Measurements from ENCODE around the gene STXBP6. TPM values are rescaled to one million over a fixed set of nuclear protein-coding genes. Genes with fewer than 3 reads are reported as not detected.
A peak's percentile ranks its signal among the peaks of the same experiment; 100 is the strongest.

The STXBP6 gene
- total and polyA plus RNA-seq, 2 of the 13 experiments (the other 11 are each of a cell fraction or from before 2014, with no cell fraction given), result 35.3 to 42.8 TPM

DNA sequence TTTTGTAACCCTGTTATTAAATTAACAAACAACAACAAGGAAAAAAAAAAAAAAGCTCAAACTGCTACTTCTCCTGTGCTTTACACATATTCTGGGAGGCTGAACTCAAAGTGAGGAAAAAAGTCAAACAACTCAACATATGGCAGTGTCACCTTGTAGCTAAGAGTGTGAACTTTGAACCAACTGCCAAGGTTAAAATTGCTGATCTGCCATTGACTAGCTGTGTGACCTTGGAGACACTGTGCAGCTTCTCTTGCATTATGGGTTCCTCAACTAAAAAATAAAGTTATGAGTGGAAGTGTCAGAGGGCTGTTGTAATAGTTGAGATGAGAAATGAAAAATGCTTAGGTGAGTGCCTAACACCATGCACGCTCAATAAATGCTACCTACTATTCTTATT is 34.2 kb downstream of the STXBP6 start (continued):
- TF ChIP-seq THAP11 (CRISPR knock-in tag; IDR thresholded peaks at IDR 0.05) (0 out of 2 replicates have a peak, but pooled peaks have one; percentile 10), ZFP36 (IDR thresholded peaks at IDR 0.05; ENCODE audit: borderline replicate concordance, low read depth, low read length, partially characterized antibody) (no peak), ZNF616 (CRISPR knock-in tag; IDR thresholded peaks at IDR 0.05; ENCODE audit: low read depth) (no peak), RARA (CRISPR knock-in tag; IDR thresholded peaks at IDR 0.05) (0 out of 2 replicates have a peak, but pooled peaks have one; percentile 38), ZNF337 (CRISPR knock-in tag; IDR thresholded peaks at IDR 0.05; ENCODE audit: borderline replicate concordance, low read depth) (no peak), ZMAT3 (CRISPR knock-in tag; conservative IDR thresholded peaks at IDR 0.05) (no peak), KLF6 (CRISPR knock-in tag; IDR thresholded peaks at IDR 0.05) (no peak), YEATS4 (CRISPR knock-in tag; IDR thresholded peaks at IDR 0.05; ENCODE audit: borderline replicate concordance) (no peak), NR2F6 (IDR thresholded peaks at IDR 0.05) (0 out of 2 replicates have a peak, but pooled peaks have one; percentile 21), NR2F6 (CRISPR knock-in tag; IDR thresholded peaks at IDR 0.05) (no peak), NFIB (CRISPR knock-in tag; IDR thresholded peaks at IDR 0.05; ENCODE audit: borderline replicate concordance) (no peak), REL (CRISPR knock-in tag; conservative IDR thresholded peaks at IDR 0.05) (no peak), FOXP4 (CRISPR knock-in tag; IDR thresholded peaks at IDR 0.05) (no peak), ZNF317 (CRISPR knock-in tag; IDR thresholded peaks at IDR 0.05) (0 out of 2 replicates have a peak, but pooled peaks have one; percentile 32)
- TF ChIP-seq, protein P1, sequence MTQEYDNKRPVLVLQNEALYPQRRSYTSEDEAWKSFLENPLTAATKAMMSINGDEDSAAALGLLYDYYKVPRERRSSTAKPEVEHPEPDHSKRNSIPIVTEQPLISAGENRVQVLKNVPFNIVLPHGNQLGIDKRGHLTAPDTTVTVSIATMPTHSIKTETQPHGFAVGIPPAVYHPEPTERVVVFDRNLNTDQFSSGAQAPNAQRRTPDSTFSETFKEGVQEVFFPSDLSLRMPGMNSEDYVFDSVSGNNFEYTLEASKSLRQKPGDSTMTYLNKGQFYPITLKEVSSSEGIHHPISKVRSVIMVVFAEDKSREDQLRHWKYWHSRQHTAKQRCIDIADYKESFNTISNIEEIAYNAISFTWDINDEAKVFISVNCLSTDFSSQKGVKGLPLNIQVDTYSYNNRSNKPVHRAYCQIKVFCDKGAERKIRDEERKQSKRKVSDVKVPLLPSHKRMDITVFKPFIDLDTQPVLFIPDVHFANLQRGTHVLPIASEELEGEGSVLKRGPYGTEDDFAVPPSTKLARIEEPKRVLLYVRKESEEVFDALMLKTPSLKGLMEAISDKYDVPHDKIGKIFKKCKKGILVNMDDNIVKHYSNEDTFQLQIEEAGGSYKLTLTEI (CRISPR knock-in tag; conservative IDR thresholded peaks at IDR 0.05), result no peak
- TF ChIP-seq, protein P2, sequence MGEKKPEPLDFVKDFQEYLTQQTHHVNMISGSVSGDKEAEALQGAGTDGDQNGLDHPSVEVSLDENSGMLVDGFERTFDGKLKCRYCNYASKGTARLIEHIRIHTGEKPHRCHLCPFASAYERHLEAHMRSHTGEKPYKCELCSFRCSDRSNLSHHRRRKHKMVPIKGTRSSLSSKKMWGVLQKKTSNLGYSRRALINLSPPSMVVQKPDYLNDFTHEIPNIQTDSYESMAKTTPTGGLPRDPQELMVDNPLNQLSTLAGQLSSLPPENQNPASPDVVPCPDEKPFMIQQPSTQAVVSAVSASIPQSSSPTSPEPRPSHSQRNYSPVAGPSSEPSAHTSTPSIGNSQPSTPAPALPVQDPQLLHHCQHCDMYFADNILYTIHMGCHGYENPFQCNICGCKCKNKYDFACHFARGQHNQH (CRISPR knock-in tag; IDR thresholded peaks at IDR 0.05), result no peak
- TF ChIP-seq, protein P3, sequence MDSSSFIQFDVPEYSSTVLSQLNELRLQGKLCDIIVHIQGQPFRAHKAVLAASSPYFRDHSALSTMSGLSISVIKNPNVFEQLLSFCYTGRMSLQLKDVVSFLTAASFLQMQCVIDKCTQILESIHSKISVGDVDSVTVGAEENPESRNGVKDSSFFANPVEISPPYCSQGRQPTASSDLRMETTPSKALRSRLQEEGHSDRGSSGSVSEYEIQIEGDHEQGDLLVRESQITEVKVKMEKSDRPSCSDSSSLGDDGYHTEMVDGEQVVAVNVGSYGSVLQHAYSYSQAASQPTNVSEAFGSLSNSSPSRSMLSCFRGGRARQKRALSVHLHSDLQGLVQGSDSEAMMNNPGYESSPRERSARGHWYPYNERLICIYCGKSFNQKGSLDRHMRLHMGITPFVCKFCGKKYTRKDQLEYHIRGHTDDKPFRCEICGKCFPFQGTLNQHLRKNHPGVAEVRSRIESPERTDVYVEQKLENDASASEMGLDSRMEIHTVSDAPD (CRISPR knock-in tag; IDR thresholded peaks at IDR 0.05), result no peak
- TF ChIP-seq, protein P4, sequence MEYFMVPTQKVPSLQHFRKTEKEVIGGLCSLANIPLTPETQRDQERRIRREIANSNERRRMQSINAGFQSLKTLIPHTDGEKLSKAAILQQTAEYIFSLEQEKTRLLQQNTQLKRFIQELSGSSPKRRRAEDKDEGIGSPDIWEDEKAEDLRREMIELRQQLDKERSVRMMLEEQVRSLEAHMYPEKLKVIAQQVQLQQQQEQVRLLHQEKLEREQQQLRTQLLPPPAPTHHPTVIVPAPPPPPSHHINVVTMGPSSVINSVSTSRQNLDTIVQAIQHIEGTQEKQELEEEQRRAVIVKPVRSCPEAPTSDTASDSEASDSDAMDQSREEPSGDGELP (IDR thresholded peaks at IDR 0.05; ENCODE audit: borderline replicate concordance, low read depth), result 0 out of 2 replicates have a peak, but pooled peaks have one; percentile 22
- TF ChIP-seq, protein P5, sequence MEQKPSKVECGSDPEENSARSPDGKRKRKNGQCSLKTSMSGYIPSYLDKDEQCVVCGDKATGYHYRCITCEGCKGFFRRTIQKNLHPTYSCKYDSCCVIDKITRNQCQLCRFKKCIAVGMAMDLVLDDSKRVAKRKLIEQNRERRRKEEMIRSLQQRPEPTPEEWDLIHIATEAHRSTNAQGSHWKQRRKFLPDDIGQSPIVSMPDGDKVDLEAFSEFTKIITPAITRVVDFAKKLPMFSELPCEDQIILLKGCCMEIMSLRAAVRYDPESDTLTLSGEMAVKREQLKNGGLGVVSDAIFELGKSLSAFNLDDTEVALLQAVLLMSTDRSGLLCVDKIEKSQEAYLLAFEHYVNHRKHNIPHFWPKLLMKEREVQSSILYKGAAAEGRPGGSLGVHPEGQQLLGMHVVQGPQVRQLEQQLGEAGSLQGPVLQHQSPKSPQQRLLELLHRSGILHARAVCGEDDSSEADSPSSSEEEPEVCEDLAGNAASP (CRISPR knock-in tag; IDR thresholded peaks at IDR 0.05; ENCODE audit: borderline replicate concordance), result 0 out of 2 replicates have a peak, but pooled peaks have one; percentile 12
- TF ChIP-seq, protein P6, sequence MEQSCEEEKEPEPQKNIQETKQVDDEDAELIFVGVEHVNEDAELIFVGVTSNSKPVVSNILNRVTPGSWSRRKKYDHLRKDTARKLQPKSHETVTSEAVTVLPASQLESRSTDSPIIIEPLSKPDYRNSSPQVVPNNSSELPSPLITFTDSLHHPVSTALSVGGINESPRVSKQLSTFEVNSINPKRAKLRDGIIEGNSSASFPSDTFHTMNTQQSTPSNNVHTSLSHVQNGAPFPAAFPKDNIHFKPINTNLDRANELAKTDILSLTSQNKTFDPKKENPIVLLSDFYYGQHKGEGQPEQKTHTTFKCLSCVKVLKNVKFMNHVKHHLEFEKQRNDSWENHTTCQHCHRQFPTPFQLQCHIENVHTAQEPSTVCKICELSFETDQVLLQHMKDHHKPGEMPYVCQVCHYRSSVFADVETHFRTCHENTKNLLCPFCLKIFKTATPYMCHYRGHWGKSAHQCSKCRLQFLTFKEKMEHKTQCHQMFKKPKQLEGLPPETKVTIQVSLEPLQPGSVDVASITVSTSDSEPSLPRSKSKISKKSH (CRISPR knock-in tag; IDR thresholded peaks at IDR 0.05; ENCODE audit: borderline replicate concordance), result no peak

Data from HepG2 (cell line).